Measurements from ENCODE around the gene SPRR4.

DNA sequence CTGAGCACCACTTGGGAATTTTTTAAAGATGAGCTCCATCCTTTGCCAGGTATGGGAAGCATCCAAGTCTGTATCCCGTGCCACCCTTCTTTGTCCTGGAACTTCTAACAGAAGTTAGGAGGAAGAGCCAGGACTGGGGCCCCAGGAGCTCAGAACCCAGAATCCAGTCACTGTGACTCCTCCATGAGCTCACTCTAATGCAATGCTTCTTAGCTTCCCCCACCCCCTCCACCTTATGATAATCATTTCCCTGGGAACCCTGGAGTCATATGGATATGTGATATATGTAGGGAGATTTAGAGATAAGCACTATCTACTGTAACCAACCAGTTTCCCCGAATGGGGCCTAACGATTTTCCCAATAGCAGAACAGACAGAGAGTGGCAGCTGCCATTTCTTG, 24.2 kb upstream of the SPRR4 start:
- no peak for TF ChIP-seq POLR2A (IDR thresholded peaks at IDR 0.05)
- TF ChIP-seq, protein P1, sequence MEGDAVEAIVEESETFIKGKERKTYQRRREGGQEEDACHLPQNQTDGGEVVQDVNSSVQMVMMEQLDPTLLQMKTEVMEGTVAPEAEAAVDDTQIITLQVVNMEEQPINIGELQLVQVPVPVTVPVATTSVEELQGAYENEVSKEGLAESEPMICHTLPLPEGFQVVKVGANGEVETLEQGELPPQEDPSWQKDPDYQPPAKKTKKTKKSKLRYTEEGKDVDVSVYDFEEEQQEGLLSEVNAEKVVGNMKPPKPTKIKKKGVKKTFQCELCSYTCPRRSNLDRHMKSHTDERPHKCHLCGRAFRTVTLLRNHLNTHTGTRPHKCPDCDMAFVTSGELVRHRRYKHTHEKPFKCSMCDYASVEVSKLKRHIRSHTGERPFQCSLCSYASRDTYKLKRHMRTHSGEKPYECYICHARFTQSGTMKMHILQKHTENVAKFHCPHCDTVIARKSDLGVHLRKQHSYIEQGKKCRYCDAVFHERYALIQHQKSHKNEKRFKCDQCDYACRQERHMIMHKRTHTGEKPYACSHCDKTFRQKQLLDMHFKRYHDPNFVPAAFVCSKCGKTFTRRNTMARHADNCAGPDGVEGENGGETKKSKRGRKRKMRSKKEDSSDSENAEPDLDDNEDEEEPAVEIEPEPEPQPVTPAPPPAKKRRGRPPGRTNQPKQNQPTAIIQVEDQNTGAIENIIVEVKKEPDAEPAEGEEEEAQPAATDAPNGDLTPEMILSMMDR (IDR thresholded peaks at IDR 0.05 in 4 of 5, conservative IDR thresholded peaks at IDR 0.05 in 1 of 5), result no peak

Data from gastrocnemius medialis (tissue), 4 donors.